ENCODE data around the gene ST7L. TPM values are rescaled to one million over a fixed set of nuclear protein-coding genes. Genes with fewer than 3 reads are reported as not detected.

The ST7L gene
- total and polyA plus RNA-seq, 10 of the 15 experiments (the other 5 are each of a cell fraction or from before 2014, with no cell fraction given): 3.6 to 13.7 (median 8.9) TPM

DNA sequence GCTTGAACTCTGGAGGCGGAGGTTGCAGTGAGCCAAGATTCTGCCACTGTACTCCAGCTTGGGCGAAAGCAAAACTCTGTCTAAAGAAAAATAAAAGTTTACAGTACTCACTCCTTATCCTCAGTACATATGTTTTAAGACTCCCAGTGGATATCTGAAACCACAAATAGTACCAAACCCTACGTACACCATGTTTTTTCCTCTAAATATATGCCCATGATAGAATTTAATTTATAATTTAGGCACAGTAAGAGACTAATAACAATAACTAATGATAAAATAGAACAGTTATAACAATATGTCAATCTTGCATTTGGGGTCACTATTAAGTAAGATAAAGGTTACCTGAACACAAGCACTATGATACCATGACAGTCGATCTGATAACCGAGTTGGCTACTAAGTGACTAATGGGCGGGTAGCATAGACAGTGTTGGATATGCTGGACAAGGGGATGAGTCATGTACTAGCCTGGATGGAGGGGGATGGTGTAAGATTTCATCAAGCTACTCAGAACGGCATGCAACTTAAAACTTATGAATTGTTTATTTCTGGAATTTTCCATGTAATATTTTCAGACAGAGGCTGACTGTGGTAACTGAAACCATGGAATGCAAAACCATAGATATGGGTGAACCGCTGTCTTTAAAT, 43.7 kb downstream of the ST7L start:
- H3K4me2 ChIP-seq (ENCODE audit: control insufficient read depth, insufficient read depth): no peak overlapping the region
- FAIRE-seq: no peak
- SMC1A ChIA-PET (ENCODE audit: uncharacterized antibody, unreplicated experiment): no interaction called here
- no peak overlapping the region for H2AFZ ChIP-seq (ENCODE audit: control insufficient read depth, low read depth, low read length)
- WGBS (ENCODE audit: insufficient coverage, insufficient replicate concordance, low lambda C conversion rate, missing lambda C conversion rate): 93% methylated on average over 8 of the region's 8 CpGs
- H3K79me2 ChIP-seq (ENCODE audit: control insufficient read depth, insufficient read depth, low read length): no peaks in the 10 kb centered on the region
- no peak for ATAC-seq
- H3K4me3 ChIP-seq: no peak overlapping the region
- H3K36me3 ChIP-seq (ENCODE audit: control insufficient read depth in 2 of 2, insufficient read depth in 2 of 2, low read length in 1 of 2): no peaks in the 10 kb centered on the region
- H3K9ac ChIP-seq (ENCODE audit: control insufficient read depth, insufficient read depth, low read length): no peak overlapping the region
- no peaks in the 10 kb centered on the region for H3K9me3 ChIP-seq (replicated peaks; ENCODE audit: control insufficient read depth, insufficient read depth, low read length)
- DNase-seq (ENCODE audit: low read depth, low spot score): no peak
- H4K20me1 ChIP-seq (ENCODE audit: control insufficient read depth, insufficient read depth): no peaks in the 10 kb centered on the region
- no TSS peak for BruUV-seq (replicated peaks)
- TF ChIP-seq PAX8 (IDR thresholded peaks at IDR 0.05): no peak
- no peak for TF ChIP-seq MTA3 (IDR thresholded peaks at IDR 0.05; ENCODE audit: borderline replicate concordance, low read length)
- TF ChIP-seq, protein P1, sequence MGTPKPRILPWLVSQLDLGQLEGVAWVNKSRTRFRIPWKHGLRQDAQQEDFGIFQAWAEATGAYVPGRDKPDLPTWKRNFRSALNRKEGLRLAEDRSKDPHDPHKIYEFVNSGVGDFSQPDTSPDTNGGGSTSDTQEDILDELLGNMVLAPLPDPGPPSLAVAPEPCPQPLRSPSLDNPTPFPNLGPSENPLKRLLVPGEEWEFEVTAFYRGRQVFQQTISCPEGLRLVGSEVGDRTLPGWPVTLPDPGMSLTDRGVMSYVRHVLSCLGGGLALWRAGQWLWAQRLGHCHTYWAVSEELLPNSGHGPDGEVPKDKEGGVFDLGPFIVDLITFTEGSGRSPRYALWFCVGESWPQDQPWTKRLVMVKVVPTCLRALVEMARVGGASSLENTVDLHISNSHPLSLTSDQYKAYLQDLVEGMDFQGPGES (IDR thresholded peaks at IDR 0.05): no peak
- TF ChIP-seq CBX3 (IDR thresholded peaks at IDR 0.05; ENCODE audit: borderline replicate concordance, low read depth): no peak
- no peak for TF ChIP-seq MYB (IDR thresholded peaks at IDR 0.05; ENCODE audit: borderline replicate concordance, low read depth, low read length)
- TF ChIP-seq STAT3 (IDR thresholded peaks at IDR 0.05; ENCODE audit: low read depth, low read length): no peak
- no peak for TF ChIP-seq ZNF274 (IDR thresholded peaks at IDR 0.05; ENCODE audit: insufficient read depth, insufficient read length)
- no peak for TF ChIP-seq SIX5 (IDR thresholded peaks at IDR 0.05; ENCODE audit: low read depth, low read length, severe bottlenecking)
- TF ChIP-seq CBX5 (IDR thresholded peaks at IDR 0.05; ENCODE audit: low read depth): no peak
- no peak for TF ChIP-seq RUNX3 (IDR thresholded peaks at IDR 0.05; ENCODE audit: low read length)
- H3K27ac ChIP-seq (ENCODE audit: control insufficient read depth, insufficient read depth): no peak overlapping the region
- RAD21 ChIA-PET (ENCODE audit: unreplicated experiment): interaction anchor here (1.1 kb wide), 1 partner anchor 184 kb away, joined by 3 read pairs; no protein-coding TSS in a partner anchor
- in situ Hi-C loops (cut with MboI) (no loop called here), intact Hi-C loops (cut with micrococcal nuclease; ENCODE audit: unreplicated experiment) (no loop called here)
- H3K27me3 ChIP-seq (replicated peaks in 1 of 2; ENCODE audit: control insufficient read depth in 2 of 2, insufficient read depth in 2 of 2, low read length in 1 of 2): no peaks in the 10 kb centered on the region
- POLR2A ChIA-PET: no interaction called here
- H3K4me1 ChIP-seq (ENCODE audit: control insufficient read depth, insufficient read depth, low read length): no peaks in the 10 kb centered on the region
- CTCF ChIA-PET: interaction anchor here (0.7 kb wide), 1 partner anchor 148 kb away, joined by 3 read pairs; no protein-coding TSS in a partner anchor

All from GM12878 (cell line).